RWPE2 (cell line): Measurements from ENCODE around the gene AP3M1.

ENCODE experiments used
- ATAC-seq: fragments of 200-7000 bp; cut with Tn5 transposase; 3 replicates; pipeline ENCODE4 v1.9.1; 2021; ENCODE audit warnings: low read depth
- DNase-seq: peaks from one replicate; pipeline ENCODE4 v3.0.0-alpha.2; 2020; ENCODE audit warnings: low spot score
- H3K27ac ChIP-seq: fragments of 450-650 bp; 2 replicates; pipeline ENCODE4 v1.5.1; 2017; ENCODE audit warnings: mild to moderate bottlenecking; ENCODE audit not compliant: poor library complexity, severe bottlenecking
- H3K27me3 ChIP-seq: fragments of 250-450 bp; sonication (Bioruptor Pico); 2 replicates; pipeline ENCODE4 v1.5.1; 2021; ENCODE audit warnings: mild to moderate bottlenecking, moderate library complexity; ENCODE audit not compliant: insufficient read depth, poor library complexity, severe bottlenecking
- H3K36me3 ChIP-seq: fragments of 250-450 bp; sonication (Bioruptor Pico); 2 replicates; pipeline ENCODE4 v1.5.1; 2020; ENCODE audit warnings: low read depth, mild to moderate bottlenecking, moderate library complexity
- H3K4me1 ChIP-seq: fragments of 250-450 bp; sonication (Bioruptor Pico); 2 replicates; pipeline ENCODE4 v1.5.1; 2021; ENCODE audit warnings: mild to moderate bottlenecking, moderate library complexity; ENCODE audit not compliant: insufficient read depth, poor library complexity, severe bottlenecking
- H3K4me3 ChIP-seq: fragments of 250-450 bp; sonication (Bioruptor Pico); 2 replicates; pipeline ENCODE4 v1.5.1; 2021; ENCODE audit warnings: mild to moderate bottlenecking, moderate library complexity; ENCODE audit not compliant: severe bottlenecking
- H3K9me3 ChIP-seq: fragments of 250-450 bp; sonication (Bioruptor Pico); 2 replicates; pipeline ENCODE4 v1.5.1; 2021; ENCODE audit warnings: mild to moderate bottlenecking, moderate library complexity; ENCODE audit not compliant: severe bottlenecking
- CTCF ChIP-seq: fragments of 450-650 bp; IDR thresholded peaks from one replicate; pipeline ENCODE4 v1.5.1; 2017; ENCODE audit warnings: mild to moderate bottlenecking, moderate library complexity; ENCODE audit not compliant: poor library complexity, severe bottlenecking

AP3M1 gene

DNA sequence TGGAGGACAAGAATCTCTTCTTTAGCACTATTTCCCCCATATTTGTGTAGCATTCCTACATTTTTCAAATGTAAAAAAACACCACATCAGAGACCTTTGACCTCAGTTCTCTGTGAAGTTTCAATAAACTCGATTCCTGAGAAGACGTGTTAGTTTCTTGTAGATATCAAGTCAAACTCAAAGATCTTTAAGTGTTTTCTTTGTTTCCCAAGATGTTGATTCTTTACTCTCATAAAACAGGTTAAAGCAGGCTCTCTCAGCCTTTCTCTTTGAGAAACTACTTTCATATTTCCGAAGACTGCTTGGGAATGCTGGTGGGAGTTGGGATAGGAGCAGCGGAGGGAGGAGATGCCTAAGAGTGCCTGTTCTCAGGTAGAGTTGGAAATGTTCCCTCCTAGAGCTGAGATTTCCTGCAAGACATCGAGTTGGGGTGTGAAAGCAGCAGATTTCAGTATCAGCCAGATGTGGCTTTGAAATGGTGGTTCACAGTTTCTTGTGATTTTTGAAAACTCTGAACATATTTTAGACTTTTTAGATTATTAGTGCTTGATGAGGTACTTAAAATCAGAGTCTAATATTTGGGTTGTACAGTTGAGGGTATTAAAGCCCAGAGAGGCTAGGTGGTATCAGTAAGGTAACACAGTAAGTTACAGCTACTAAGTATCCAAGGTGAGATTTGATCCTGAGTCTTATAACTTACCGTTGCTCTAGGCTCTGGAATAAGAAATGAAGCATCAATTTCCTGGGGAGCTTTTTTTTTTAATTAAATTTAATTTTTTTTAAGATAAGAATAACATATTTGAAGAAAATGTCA, 14.3 kb upstream of the AP3M1 start:
- no peaks in the 10 kb centered on the region for H3K27me3 ChIP-seq
- peak overlapping the region; percentile 14 for H3K27ac ChIP-seq
- H3K36me3 ChIP-seq, result no peaks in the 10 kb centered on the region; the same call in 1 of the 2 replicates
- peaks cover 7% of the 10 kb centered on the region for H3K4me1 ChIP-seq
- TF ChIP-seq CTCF, result no peak
- DNase-seq, result no peak
- H3K4me3 ChIP-seq, result no peak overlapping the region
- H3K9me3 ChIP-seq, result no peaks in the 10 kb centered on the region
- ATAC-seq, result 0 out of 3 replicates have a peak, but pooled peaks have one; percentile 17

DNA sequence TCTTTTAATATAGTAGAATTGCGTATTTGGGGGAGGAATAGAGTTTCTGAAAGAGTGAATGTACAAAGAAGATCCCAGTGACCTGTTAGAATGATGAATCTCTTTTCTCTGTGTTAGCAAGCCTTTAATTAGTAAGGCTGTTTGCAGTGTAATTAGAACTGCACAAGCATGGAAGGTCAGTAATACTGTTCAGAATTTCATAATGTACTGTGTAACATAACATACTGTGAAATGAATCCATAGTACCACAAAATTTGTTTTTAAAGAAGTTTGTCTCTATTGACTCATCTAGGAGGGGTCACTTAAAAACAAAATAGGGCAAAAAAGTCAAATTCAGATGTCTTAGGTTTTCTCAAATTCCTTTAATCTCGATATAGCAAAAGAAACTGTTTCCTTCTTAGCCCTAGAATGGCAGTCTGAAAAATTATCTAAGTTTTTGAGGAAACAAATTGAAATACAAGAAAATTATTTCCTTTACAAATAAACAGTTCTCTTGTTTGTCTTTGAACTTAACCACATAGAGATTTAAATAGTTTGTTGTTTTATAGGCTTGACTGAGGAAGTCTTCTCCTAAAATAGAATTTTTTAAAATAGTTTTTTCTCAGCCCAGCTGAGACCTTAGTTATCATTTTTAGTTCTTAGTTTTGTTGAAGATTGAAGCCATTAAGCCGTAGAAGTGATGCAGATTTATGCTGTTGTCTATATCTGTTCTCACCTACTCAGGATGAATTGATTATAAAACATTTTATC, 12.9 kb upstream of the AP3M1 start:
- no peak for TF ChIP-seq CTCF
- no peak overlapping the region for H3K27ac ChIP-seq
- H3K27me3 ChIP-seq, result no peaks in the 10 kb centered on the region
- H3K36me3 ChIP-seq, result no peaks in the 10 kb centered on the region; the same call in 1 of the 2 replicates
- no peak for ATAC-seq
- no peak for DNase-seq
- H3K4me3 ChIP-seq, result no peak overlapping the region
- no peaks in the 10 kb centered on the region for H3K9me3 ChIP-seq
- H3K4me1 ChIP-seq, result peaks cover 7% of the 10 kb centered on the region

GRCh38 chr10:74160013-74160412, 9.4 kb upstream of the AP3M1 start:
- Histone ChIP-seq H3K4me1 (no peaks in the 10 kb centered on the region), H3K9me3 (no peaks in the 10 kb centered on the region), H3K36me3 (no peaks in the 10 kb centered on the region; the same call in 1 of the 2 replicates), H3K4me3 (no peak overlapping the region), H3K27me3 (no peaks in the 10 kb centered on the region), H3K27ac (no peak overlapping the region)
- no peak for TF ChIP-seq CTCF
- no peak for DNase-seq
- no peak for ATAC-seq

- DNase-seq (no peak), ATAC-seq (no peak)
- Histone ChIP-seq H3K27me3 (no peaks in the 10 kb centered on the region), H3K36me3 (no peaks in the 10 kb centered on the region; the same call in 1 of the 2 replicates), H3K4me1 (peaks cover 16% of the 10 kb centered on the region), H3K9me3 (no peaks in the 10 kb centered on the region), H3K27ac (no peak overlapping the region), H3K4me3 (no peak overlapping the region)
- TF ChIP-seq CTCF, result no peak
These were observed 6.3 kb upstream of the AP3M1 start for GRCh38 chr10:74156919-74157289.

DNA sequence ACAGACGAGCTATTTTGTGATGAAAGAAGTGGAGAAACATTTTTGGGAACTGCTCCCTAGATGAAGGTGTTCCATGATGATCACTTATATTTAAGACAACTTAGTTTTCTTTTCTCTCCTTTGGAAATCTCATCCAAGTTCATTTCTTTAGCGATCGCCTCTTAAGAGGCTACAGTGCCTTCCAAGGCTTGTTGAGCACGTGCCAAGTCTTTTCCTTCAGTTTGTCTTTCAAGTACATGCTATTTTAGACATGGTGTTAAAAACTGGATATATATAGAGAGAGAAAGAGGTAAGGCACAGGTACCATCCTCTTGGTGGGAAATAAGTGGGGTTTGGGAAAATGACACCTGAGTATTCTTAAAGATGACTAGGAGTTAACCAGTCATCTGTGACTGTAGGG, 3.0 kb upstream of the AP3M1 start:
- Histone ChIP-seq H3K9me3 (no peaks in the 10 kb centered on the region), H3K4me3 (peak overlapping the region; percentile 90), H3K36me3 (no peaks in the 10 kb centered on the region), H3K27me3 (no peaks in the 10 kb centered on the region), H3K27ac (peak overlapping the region; percentile 76), H3K4me1 (peaks cover 16% of the 10 kb centered on the region)
- ATAC-seq (no peak), DNase-seq (no peak)
- TF ChIP-seq CTCF, result no peak
